ENCODE results near the gene VCL. TPM values are rescaled to one million over a fixed set of nuclear protein-coding genes. Genes with fewer than 3 reads are reported as not detected.

The VCL gene
- total RNA-seq, 1 experiment from 2014 or later = 382 TPM

- Histone ChIP-seq H2AFZ (ENCODE audit: low read length) (no peak overlapping the region), H3K36me3 (ENCODE audit: low read depth, low read length) (peaks cover 41% of the 10 kb centered on the region), H3K79me2 (ENCODE audit: low read length) (peaks cover 99% of the 10 kb centered on the region), H3K4me2 (ENCODE audit: low read length) (peak overlapping the region; percentile 28), H3K27ac (ENCODE audit: low read length) (peak overlapping the region; percentile 54), H3K27me3 (ENCODE audit: low read length) (no peaks in the 10 kb centered on the region), H3K9me3 (ENCODE audit: low read length) (no peaks in the 10 kb centered on the region), H3F3A (ENCODE audit: low read length, unreplicated experiment) (peaks cover 17% of the 10 kb centered on the region), H3K4me1 (ENCODE audit: insufficient read depth, low read length) (peaks cover 68% of the 10 kb centered on the region), H4K20me1 (ENCODE audit: low read length) (peaks cover 72% of the 10 kb centered on the region), H3K4me3 (ENCODE audit: low read length) (peak overlapping the region; percentile 1; the same call in 1 of the 2 replicates), H3K9me2 (replicated peaks; ENCODE audit: low read length) (no peaks in the 10 kb centered on the region), H3K9ac (ENCODE audit: low read length) (peak overlapping the region; percentile 5)
- intact Hi-C loops (cut with micrococcal nuclease) = loop anchor here (1.0 to 2.0 kb wide), 6 partner anchors 9 to 121 kb away; no protein-coding TSS in a partner anchor
- DNase-seq (peak; percentile 98), ATAC-seq (peak; percentile 80)
- BruUV-seq (replicated peaks) = no TSS peak
- TF ChIP-seq EZH2phosphoT487 (IDR thresholded peaks at IDR 0.05; ENCODE audit: borderline replicate concordance, low read length) = no peak
- 0 out of 2 replicates have a peak, but pooled peaks have one; percentile 17 for TF ChIP-seq CTCF (conservative IDR thresholded peaks at IDR 0.05; ENCODE audit: low read depth, low read length)
- POLR2A ChIA-PET (ENCODE audit: unreplicated experiment) = interaction anchor here (0.6 to 1.2 kb wide), 4 partner anchors 9 to 67 kb away, joined by 3 to 15 read pairs (median 4); no protein-coding TSS in a partner anchor
- CTCF ChIA-PET = interaction anchor here (0.6 to 1.2 kb wide), 3 partner anchors 9 to 126 kb away, joined by 3 to 6 read pairs (median 3); no protein-coding TSS in a partner anchor
These were observed 10.4 kb downstream of the VCL start for GRCh38 chr10:74008212-74008731.

DNA sequence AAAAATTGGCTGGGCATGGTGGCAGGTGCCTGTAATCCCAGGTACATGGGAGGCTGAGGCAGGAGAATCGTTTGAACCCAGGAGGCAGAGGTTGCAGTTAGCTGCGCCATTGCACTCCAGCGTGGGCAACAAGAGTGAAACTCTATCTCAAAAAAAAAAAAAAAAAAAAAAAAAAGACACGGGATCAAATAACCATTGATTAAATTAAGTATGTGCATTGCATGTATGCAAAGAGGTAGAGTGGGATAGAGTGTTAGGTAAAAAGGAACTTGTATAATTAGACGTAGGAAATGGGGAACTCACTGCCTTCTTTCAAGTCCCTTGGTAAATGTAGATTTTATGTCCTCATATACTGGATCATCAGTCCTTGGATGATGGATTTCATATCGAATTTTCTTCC is 13.1 kb downstream of the VCL start:
- ATAC-seq = no peak
- Histone ChIP-seq H3K4me2 (ENCODE audit: low read length) (peak overlapping the region; percentile 48), H4K20me1 (ENCODE audit: low read length) (peaks cover 71% of the 10 kb centered on the region), H3K27ac (ENCODE audit: low read length) (peak overlapping the region; percentile 41), H3K9me3 (ENCODE audit: low read length) (no peaks in the 10 kb centered on the region), H3K79me2 (ENCODE audit: low read length) (peaks cover 100% of the 10 kb centered on the region), H3K9ac (ENCODE audit: low read length) (peak overlapping the region; percentile 0; the same call in 1 of the 2 replicates), H3K27me3 (ENCODE audit: low read length) (no peaks in the 10 kb centered on the region), H3K4me3 (ENCODE audit: low read length) (peak overlapping the region; percentile 1; the same call in 1 of the 2 replicates), H3F3A (ENCODE audit: low read length, unreplicated experiment) (peaks cover 17% of the 10 kb centered on the region), H3K36me3 (ENCODE audit: low read depth, low read length) (peaks cover 44% of the 10 kb centered on the region), H2AFZ (ENCODE audit: low read length) (no peak overlapping the region), H3K4me1 (ENCODE audit: insufficient read depth, low read length) (peaks cover 57% of the 10 kb centered on the region), H3K9me2 (replicated peaks; ENCODE audit: low read length) (no peaks in the 10 kb centered on the region)
- ChIA-PET POLR2A (ENCODE audit: unreplicated experiment) (interaction anchor here (0.6 to 1.8 kb wide), 2 partner anchors 12 to 188 kb away, joined by 7 to 23 read pairs; partner anchors contain the start of gene VCL), CTCF (interaction anchor here (0.7 to 2.2 kb wide), 5 partner anchors 12 to 93 kb away, joined by 3 to 13 read pairs (median 5); no protein-coding TSS in a partner anchor)
- intact Hi-C loops (cut with micrococcal nuclease) = no loop called here
- TF ChIP-seq EZH2 (IDR thresholded peaks at IDR 0.05; ENCODE audit: low read length, unreplicated experiment) (no peak), CTCF (conservative IDR thresholded peaks at IDR 0.05; ENCODE audit: low read depth, low read length) (no peak), EZH2phosphoT487 (IDR thresholded peaks at IDR 0.05; ENCODE audit: borderline replicate concordance, low read length) (no peak)
- DNase-seq = no peak
- BruUV-seq (replicated peaks) = no TSS peak
